Stimulated activated naive B cell treated with anti-CD40 and anti-IgM and Interleukin-4, amounts not matched to agents 10 μg/mL and 1 μg/mL and 100 μg/mL, for 72 hours (primary cell): Measurements from ENCODE around the gene ELOVL6.
"Not testable (repeated sequence)": the region's sequence is repeated elsewhere in the genome, so short reads cannot be mapped to it uniquely, and the experiment has no call there.

Experiments
- ATAC-seq, 2 donors: fragments of 150-1000 bp; cut with Tn5 transposase; replicated peaks; 2 replicates each; pipeline ENCODE4 v1.10.0; 2021; ENCODE audit warnings: moderate library complexity in 1 of 2
- DNase-seq: peaks from one replicate; pipeline ENCODE4 v3.0.0; 2021
- H3K27ac Mint-ChIP-seq: one replicate; pipeline ENCODE4 v1.8.0; 2022; ENCODE audit warnings: mild to moderate bottlenecking, mixed read lengths
- H3K27me3 Mint-ChIP-seq, 2 donors: one replicate each; pipeline ENCODE4 v1.8.0; 2022; ENCODE audit warnings: mixed read lengths in 2 of 2
- H3K36me3 Mint-ChIP-seq, 2 donors: one replicate each; pipeline ENCODE4 v1.8.0; 2022; ENCODE audit warnings: mixed read lengths in 2 of 2, mild to moderate bottlenecking in 1 of 2
- H3K4me1 Mint-ChIP-seq, 2 donors: one replicate each; pipeline ENCODE4 v1.8.0; 2022; ENCODE audit warnings: mixed read lengths in 2 of 2, mild to moderate bottlenecking in 1 of 2
- H3K4me3 Mint-ChIP-seq, 2 donors: one replicate each; pipeline ENCODE4 v1.8.0; 2022; ENCODE audit warnings: mild to moderate bottlenecking in 2 of 2, mixed read lengths in 2 of 2, moderate library complexity in 1 of 2
- H3K9me3 Mint-ChIP-seq, 2 donors: one replicate each; pipeline ENCODE4 v1.8.0; 2022; ENCODE audit warnings: mixed read lengths in 2 of 2, mild to moderate bottlenecking in 1 of 2

ELOVL6 gene, protein sequence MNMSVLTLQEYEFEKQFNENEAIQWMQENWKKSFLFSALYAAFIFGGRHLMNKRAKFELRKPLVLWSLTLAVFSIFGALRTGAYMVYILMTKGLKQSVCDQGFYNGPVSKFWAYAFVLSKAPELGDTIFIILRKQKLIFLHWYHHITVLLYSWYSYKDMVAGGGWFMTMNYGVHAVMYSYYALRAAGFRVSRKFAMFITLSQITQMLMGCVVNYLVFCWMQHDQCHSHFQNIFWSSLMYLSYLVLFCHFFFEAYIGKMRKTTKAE

DNA sequence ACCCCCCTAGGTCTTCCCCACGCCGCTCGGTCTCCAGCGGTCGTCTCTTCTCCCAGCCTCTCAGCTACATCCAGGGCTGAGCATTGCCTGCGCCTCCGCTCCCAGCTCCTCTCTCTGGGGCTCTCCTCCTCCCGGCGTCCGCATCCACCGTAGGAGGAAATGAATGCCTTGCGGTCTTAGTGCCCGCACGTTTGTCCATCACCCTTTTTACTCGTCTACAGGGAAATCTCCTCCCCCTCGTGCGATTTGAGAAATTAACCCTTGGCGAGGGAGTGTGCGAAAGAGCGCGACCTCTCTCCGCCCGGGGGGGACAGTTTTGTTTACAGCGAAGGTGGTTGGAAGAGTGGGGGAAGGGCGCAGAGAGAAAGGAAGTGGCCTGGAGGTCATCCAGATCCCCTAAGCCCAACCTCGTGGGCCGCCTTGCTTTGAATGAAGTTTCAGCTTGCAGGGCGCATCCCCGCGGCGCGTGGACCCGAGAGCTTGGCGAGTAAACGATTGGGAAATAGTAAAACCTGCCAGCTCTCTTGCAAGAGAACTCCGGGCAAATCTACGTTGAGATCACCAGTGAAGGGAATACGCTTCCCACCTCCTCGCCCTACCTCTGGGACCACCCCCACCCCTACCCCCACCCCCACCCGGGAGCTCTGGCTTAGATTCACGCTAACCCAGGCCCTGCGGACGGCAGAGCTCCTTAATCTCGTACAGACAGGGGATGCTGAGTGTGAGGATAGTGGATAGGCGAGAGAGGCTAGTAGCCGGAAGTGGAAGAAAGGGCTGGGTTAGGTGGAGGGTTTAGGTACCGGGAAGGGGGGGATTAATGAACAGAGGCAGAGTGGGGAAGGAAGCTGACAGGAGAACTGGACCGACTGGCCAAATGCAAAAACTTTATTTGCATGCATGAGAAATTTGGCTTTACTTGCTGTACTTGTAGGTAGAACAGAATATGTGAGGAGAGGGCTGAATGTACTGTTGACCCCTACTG is at the start of gene ELOVL6:
ELOVL6 (minus strand) TSS at position 181 of the 982 bp plus-strand sequence. CDS start 280 bp downstream, outside the sequence.
- peak; percentile 16 for DNase-seq
- Mint-ChIP-seq H3K27ac (peak within 1 kb of the TSS; percentile 95), H3K4me3 (peak within 1 kb of the TSS; percentile 88 to 94), H3K36me3 (no peaks in the 10 kb centered on the region), H3K9me3 (no peaks in the 10 kb centered on the region), H3K4me1 (peaks cover 10 to 35% of the 10 kb centered on the region in 2 donors), H3K27me3 (no peaks in the 10 kb centered on the region)
- no peak for ATAC-seq

DNA sequence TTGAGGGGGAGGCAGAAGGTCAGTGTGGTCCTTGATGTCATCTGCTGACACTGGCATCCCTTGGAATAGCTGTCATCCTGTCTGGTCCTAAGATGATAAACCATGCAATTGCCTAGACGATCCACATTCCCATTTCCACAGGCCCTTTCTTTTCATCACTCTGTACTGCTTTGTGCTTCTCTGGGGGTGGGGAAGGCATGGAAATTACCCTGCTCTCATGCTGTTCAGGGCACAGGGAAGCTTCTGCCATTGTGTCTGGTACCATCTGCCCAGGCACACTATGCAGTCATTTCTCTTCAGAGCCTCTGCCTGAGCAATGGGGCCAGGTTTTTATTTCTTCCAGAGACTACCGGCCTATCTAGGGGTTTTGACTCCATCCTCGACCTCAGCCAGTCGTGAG is 49.7 kb upstream of the ELOVL6 start:
- Mint-ChIP-seq H3K4me3 (no peak overlapping the region), H3K27me3 (peaks cover 0 to 5% of the 10 kb centered on the region in 2 donors), H3K27ac (no peak overlapping the region), H3K36me3 (no peaks in the 10 kb centered on the region), H3K4me1 (no peaks in the 10 kb centered on the region), H3K9me3 (no peaks in the 10 kb centered on the region)
- ATAC-seq (peak in 1 of 2 donors; percentile 7), DNase-seq (no peak)

DNA sequence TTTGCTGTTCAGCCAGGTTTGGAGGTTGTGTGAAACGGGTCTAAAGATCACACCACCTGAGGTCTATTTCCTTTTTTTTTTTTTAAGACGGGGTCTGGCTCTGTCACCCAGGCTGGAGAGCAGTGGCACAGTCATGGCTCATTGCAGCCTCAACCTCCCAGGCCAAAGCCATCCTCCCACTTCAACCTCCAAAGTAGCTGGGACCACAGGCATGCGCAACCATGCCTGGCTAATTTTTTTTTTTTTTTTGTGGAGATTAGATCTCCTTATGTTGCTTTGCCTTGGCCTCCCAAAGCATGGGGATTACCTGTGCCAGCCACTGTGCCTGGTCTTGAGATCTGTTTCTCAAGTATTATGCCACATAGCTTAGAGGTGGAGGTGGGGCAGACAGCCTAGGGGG is 49.2 kb upstream of the ELOVL6 start:
- DNase-seq (no peak), ATAC-seq (no peak)
- Mint-ChIP-seq H3K4me1 (no peaks in the 10 kb centered on the region), H3K27ac (no peak overlapping the region), H3K4me3 (no peak overlapping the region), H3K9me3 (no peaks in the 10 kb centered on the region), H3K36me3 (no peaks in the 10 kb centered on the region), H3K27me3 (peaks cover 0 to 5% of the 10 kb centered on the region in 2 donors)

DNA sequence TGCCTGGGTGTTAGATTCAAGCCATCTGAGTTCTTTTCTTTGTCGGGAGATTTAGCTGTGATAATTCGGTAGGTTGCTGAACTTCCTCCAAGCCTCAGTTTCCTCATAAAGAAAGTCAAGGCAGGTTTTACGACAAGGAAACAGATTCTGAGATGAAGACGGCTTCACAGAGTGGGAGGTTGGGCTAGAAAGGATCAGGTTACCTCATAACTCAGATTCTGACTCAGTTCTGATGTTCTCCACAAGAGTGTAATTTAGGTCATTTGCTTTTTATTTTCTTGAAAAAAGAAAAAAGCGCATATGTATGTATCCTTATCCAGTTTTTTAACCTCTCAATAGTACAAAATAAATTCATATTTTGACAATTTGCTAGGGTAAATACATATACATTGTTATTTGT is 47.2 kb upstream of the ELOVL6 start:
- DNase-seq, result no peak
- Mint-ChIP-seq H3K4me3 (no peak overlapping the region), H3K4me1 (no peaks in the 10 kb centered on the region), H3K9me3 (no peaks in the 10 kb centered on the region), H3K27me3 (peaks cover 0 to 11% of the 10 kb centered on the region in 2 donors), H3K36me3 (no peaks in the 10 kb centered on the region), H3K27ac (no peak overlapping the region)
- no peak for ATAC-seq

DNA sequence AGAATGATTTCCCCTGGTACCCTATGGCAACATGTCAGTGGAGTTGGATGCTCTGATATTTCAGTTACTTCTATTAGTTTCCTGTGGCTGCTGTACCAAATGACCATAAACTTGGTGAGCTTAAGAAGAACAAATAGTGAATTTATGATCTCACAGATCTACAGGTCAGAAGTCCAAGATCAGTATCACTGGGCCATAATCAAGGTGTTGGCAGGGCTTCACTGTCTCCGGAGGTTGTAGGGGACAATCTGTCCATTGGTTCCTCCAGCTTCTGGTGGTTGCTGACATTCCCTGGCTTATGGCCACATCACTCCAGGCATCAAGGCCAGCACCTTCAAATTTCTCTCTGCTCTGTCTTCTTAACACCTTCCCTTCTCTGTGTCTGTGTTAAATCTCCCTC is 37.9 kb upstream of the ELOVL6 start:
- Mint-ChIP-seq H3K4me3 (no peak overlapping the region), H3K4me1 (peaks cover 3 to 6% of the 10 kb centered on the region in 2 donors), H3K36me3 (no peaks in the 10 kb centered on the region), H3K27ac (no peak overlapping the region), H3K9me3 (peaks cover 0 to 4% of the 10 kb centered on the region in 2 donors), H3K27me3 (peaks cover 0 to 5% of the 10 kb centered on the region in 2 donors)
- DNase-seq, result no peak
- no peak for ATAC-seq

DNA sequence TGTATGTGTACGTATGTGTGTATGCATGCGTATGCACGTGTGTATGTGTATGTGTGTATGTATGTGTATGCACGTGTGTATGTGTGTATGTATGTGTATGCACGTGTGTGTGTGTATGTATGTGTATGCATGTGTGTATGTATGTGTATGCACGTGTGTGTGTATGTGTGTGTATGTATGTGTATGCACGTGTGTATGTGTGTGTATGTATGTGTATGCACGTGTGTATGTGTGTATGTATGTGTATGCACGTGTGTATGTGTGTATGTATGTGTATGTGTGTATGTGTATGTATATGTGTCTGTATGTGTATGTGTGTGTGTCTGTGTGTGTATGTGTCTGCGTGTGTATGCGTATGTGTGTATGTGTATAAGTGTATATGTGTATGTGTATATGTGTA is 35.2 kb upstream of the ELOVL6 start:
- H3K4me3 Mint-ChIP-seq, H3K27me3 Mint-ChIP-seq, H3K27ac Mint-ChIP-seq, H3K9me3 Mint-ChIP-seq, H3K36me3 Mint-ChIP-seq, ATAC-seq, H3K4me1 Mint-ChIP-seq, DNase-seq: not testable (repeated sequence)

DNA sequence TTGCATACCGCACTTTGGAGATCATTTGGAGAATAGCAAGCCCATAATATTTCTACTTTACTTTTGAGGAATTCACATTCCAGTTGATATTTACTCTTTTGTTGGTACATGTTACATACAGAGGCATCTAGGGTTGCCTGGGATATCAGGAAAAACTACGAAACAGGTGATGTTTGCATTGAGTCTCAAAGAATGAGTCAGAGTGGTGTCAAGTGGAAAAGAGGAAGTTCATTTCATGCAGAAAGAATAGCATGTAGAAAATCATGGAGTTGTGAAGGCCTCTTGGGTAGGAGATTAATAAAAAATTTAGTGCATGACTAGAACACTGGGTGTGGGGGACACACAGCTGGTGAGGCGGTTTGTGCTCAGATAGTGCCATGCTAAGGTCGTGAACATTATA is 33.5 kb upstream of the ELOVL6 start:
- ATAC-seq (peak; percentile 38 to 56), DNase-seq (no peak)

DNA sequence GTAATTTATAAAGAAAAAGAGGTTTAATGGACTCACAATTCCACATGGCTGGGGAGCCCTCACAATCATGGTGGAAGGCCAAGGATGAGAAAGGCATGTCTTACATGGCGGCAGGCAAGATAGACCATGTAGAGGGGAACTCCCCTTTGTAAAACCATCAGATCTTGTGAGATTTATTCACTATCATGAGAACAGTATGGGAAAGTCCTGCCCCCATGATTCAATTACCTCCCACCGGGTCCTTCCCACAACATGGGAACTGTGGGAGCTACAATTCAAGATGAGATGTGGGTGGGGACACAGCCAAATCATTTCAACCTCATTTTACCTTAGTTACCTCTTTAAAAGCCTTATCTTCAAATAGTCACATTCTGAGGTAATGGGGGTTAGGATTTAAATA is 30.9 kb upstream of the ELOVL6 start:
- Mint-ChIP-seq H3K27me3 (peaks cover 0 to 4% of the 10 kb centered on the region in 2 donors), H3K9me3 (peaks cover 0 to 2% of the 10 kb centered on the region in 2 donors), H3K4me3 (no peak overlapping the region), H3K27ac (no peak overlapping the region), H3K4me1 (peaks cover 3 to 6% of the 10 kb centered on the region in 2 donors), H3K36me3 (no peaks in the 10 kb centered on the region)
- ATAC-seq, result no peak
- DNase-seq, result no peak

More for the DNA sequence above, 33.5 kb upstream of the ELOVL6 start:
- Mint-ChIP-seq H3K27me3 (no peaks in the 10 kb centered on the region), H3K36me3 (no peaks in the 10 kb centered on the region), H3K4me3 (no peak overlapping the region), H3K9me3 (peaks cover 0 to 4% of the 10 kb centered on the region in 2 donors), H3K4me1 (peaks cover 3 to 6% of the 10 kb centered on the region in 2 donors), H3K27ac (no peak overlapping the region)

DNA sequence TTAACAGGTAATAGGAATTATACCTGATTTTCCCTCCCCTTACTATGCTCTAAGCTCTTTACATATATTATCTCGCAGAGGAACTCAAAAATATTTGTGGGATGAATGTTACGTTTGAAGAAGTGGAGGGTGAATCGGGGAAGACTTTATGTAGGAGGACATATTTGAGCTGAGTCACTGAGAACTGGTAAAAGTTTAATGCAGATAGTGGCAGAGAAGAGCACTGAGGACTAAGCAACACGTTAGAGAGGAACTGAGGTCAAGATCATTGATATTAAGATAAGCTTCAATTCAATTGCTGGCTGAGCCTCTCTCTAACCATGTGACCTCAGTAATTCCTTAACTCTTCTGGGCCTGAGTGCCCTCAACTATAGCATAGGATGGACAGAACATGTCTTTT is 26.4 kb upstream of the ELOVL6 start:
- Mint-ChIP-seq H3K4me3 (no peak overlapping the region), H3K36me3 (no peaks in the 10 kb centered on the region), H3K27me3 (peaks cover 0 to 4% of the 10 kb centered on the region in 2 donors), H3K27ac (no peak overlapping the region), H3K9me3 (no peaks in the 10 kb centered on the region), H3K4me1 (no peaks in the 10 kb centered on the region)
- ATAC-seq (no peak), DNase-seq (no peak)

DNA sequence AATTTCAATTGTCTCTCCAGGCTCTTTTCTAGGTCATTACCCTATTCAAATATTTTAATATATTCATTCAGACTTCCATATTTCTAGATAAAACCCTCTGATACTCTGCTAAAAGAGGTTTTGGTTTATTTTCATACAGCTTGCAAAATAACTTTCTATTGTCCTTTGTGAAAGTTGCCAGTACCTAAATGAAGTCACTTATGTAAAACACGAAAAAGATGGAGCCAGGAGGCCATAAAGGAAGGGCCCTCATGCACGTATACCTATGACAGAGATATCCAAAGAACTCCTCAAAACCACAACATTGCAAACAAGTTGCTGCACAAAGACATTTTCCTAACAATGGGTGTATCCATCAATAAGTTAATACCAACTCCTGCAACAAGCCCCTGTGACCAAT is 25.7 kb upstream of the ELOVL6 start:
- Mint-ChIP-seq H3K4me3 (no peak overlapping the region), H3K36me3 (peaks cover under 1 to 1% of the 10 kb centered on the region in 2 donors), H3K4me1 (peaks cover 0 to 1% of the 10 kb centered on the region in 2 donors), H3K27ac (no peak overlapping the region), H3K9me3 (peaks cover under 1 to 5% of the 10 kb centered on the region in 2 donors), H3K27me3 (peaks cover 2 to 4% of the 10 kb centered on the region in 2 donors)
- ATAC-seq, result no peak
- no peak for DNase-seq

DNA sequence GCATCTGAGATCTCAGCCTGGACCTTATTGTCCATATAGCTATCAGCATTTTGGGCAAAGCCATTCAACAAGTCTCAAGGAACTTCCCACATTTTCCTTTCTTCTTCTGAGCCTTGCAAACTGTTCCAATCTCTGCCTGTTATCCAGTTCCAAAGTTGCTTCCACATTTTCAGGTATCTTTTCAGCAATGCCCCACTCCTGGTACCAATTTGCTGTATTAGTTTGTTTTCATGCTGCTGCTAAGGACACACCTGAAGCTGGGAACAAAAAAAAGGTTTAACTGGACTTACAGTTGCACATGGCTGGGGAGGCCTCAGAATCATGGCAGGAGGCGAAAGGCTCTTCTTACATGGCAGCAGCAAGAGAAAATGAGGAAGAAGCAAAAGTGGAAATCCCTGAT is 20.5 kb upstream of the ELOVL6 start:
- H3K4me1 Mint-ChIP-seq, H3K4me3 Mint-ChIP-seq, ATAC-seq, DNase-seq, H3K27ac Mint-ChIP-seq, H3K36me3 Mint-ChIP-seq: not testable (repeated sequence)
- Mint-ChIP-seq H3K9me3 (peaks cover 9 to 10% of the 10 kb centered on the region in 2 donors), H3K27me3 (peaks cover 5 to 15% of the 10 kb centered on the region in 2 donors)

DNA sequence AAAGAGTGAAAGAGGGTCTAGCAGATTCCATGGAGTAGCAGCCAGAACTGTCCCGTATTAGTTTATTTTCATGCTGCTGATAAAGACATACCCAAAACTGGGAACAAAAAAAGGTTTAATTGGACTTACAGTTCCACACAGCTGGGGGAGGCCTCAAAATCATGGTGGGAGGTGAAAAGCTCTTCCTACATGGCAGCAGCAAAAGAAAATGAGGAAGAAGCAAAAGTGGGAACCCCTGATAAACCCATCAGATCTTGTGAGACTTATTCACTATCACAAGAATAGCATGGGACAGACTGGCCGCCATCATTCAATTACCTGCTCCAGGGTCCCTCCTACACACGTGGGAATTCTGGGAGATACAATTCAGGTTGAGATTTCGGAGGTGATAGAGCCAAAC is 18.8 kb upstream of the ELOVL6 start:
- not testable (repeated sequence) for ATAC-seq, H3K36me3 Mint-ChIP-seq, H3K4me3 Mint-ChIP-seq, H3K4me1 Mint-ChIP-seq, H3K27ac Mint-ChIP-seq, DNase-seq
- H3K27me3 Mint-ChIP-seq, result peaks cover 5 to 15% of the 10 kb centered on the region in 2 donors
- peaks cover 9 to 10% of the 10 kb centered on the region in 2 donors for H3K9me3 Mint-ChIP-seq

DNA sequence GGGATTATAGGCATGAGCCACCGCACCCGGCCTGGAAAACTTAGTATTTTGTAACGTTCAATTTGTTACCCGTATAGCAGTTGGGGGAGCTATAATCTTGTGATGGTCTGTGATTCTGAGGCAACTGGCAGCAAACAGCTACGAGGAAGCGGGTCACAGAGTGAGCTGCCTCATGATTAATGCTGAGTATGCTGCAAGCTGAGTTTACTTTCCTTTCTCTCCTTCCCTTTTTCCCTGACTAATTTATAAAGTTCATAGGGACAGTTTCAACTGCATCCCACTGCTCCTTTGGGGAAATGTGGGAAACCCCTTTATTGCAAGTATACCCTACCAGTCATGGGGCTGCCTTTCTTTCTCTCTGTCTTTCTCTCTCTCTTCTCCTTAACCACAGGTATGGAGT is 17.7 kb upstream of the ELOVL6 start:
- Mint-ChIP-seq H3K27me3 (peaks cover 5 to 15% of the 10 kb centered on the region in 2 donors), H3K9me3 (peaks cover 9 to 10% of the 10 kb centered on the region in 2 donors), H3K36me3 (peaks cover 3 to 6% of the 10 kb centered on the region in 2 donors), H3K4me1 (peaks cover 0 to 1% of the 10 kb centered on the region in 2 donors), H3K27ac (no peak overlapping the region), H3K4me3 (no peak overlapping the region)
- no peak for ATAC-seq
- DNase-seq, result no peak

DNA sequence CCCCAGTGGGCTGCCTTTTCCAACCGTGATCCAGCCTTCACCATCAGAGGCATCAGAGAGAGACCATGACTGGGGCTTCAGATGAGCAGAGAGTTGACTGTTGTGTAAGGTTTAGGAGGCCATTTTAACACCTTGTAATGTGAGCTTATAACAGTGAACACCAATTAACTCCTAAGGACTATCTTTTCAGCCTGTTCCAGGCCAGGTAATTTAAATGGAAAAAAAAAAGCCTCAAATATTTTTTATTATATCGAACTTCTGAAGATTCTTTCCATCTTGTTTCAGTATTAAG is 13.3 kb upstream of the ELOVL6 start:
- no peak overlapping the region for H3K4me3 Mint-ChIP-seq
- H3K36me3 Mint-ChIP-seq, result no peaks in the 10 kb centered on the region
- no peaks in the 10 kb centered on the region for H3K4me1 Mint-ChIP-seq
- no peaks in the 10 kb centered on the region for H3K9me3 Mint-ChIP-seq
- DNase-seq (no peak), ATAC-seq (no peak)
- no peak overlapping the region for H3K27ac Mint-ChIP-seq
- peaks cover 0 to 4% of the 10 kb centered on the region in 2 donors for H3K27me3 Mint-ChIP-seq
